DND-41 (cell line): Measurements from ENCODE around the gene VIL1.

Source experiments
- CTCF ChIP-seq: IDR thresholded peaks from 2 replicates; pipeline ENCODE4 v1.5.1; 2012; ENCODE audit warnings: borderline replicate concordance, low read length, moderate library complexity, mild to moderate bottlenecking; ENCODE audit not compliant: poor library complexity, severe bottlenecking; ENCODE audit errors: extremely low read depth
- EZH2 ChIP-seq: IDR thresholded peaks from 3 replicates; pipeline ENCODE4 v1.6.1; 2012; ENCODE audit warnings: borderline replicate concordance, low read depth, mild to moderate bottlenecking, moderate library complexity, low read length, inconsistent platforms; ENCODE audit not compliant: severe bottlenecking

GRCh38 chr2:218396688-218397462, 22.0 kb upstream of the VIL1 start:
- no peak for TF ChIP-seq CTCF
- TF ChIP-seq EZH2 = no peak
